CD4-positive, alpha-beta T cell (primary cell): ENCODE data around the gene MYO1D. TPM values are rescaled to one million over a fixed set of nuclear protein-coding genes. Genes with fewer than 3 reads are reported as not detected.

ENCODE experiments used
- ATAC-seq: fragments of 200-7000 bp; cut with Tn5 transposase; one replicate; pipeline ENCODE4 v1.10.0; 2022; ENCODE audit warnings: mild to moderate bottlenecking; ENCODE audit not compliant: poor library complexity
- CTCF ChIA-PET: fragments of 350-600 bp; sonication (Branson Sonifier 250); formaldehyde crosslinking; loops from one replicate; lab custom pipeline; 2021; ENCODE audit warnings: antibody characterized with exemption, inconsistent platforms; lab: Charles Lee
- POLR2A ChIA-PET: fragments of 350-600 bp; sonication (Branson Sonifier 250); formaldehyde crosslinking; loops from one replicate; lab custom pipeline; 2021; ENCODE audit warnings: antibody characterized with exemption, inconsistent platforms; lab: Charles Lee
- DNase-seq, 14 experiments: peaks; one replicate each; pipeline ENCODE4 v3.0.0-alpha.2; 2013 to 2020; ENCODE audit warnings: mixed read lengths in 2 of 14
- H3K27ac ChIP-seq, 2 donors: one replicate each; pipeline versions ENCODE4 v1.5.1 to v1.7.0; 2013; ENCODE audit warnings: low read length in 2 of 2, low read depth in 1 of 2, mild to moderate bottlenecking in 1 of 2
- H3K27me3 ChIP-seq, 2 experiments: 1 replicate in 1 of 2; 2 replicates in 1 of 2; pipeline versions ENCODE4 v1.6.1 to v1.7.0; 2013; ENCODE audit warnings: low read length in 2 of 2, control low read depth in 1 of 2, mild to moderate bottlenecking in 1 of 2, moderate library complexity in 1 of 2; ENCODE audit not compliant: insufficient read depth in 2 of 2, control insufficient read depth in 1 of 2
- H3K36me3 ChIP-seq: one replicate; pipeline ENCODE4 v1.6.1; 2013; ENCODE audit warnings: low read length, control low read depth; ENCODE audit not compliant: insufficient read depth
- H3K4me1 ChIP-seq: one replicate; pipeline ENCODE4 v1.6.1; 2013; ENCODE audit warnings: low read length, control low read depth; ENCODE audit not compliant: insufficient read depth
- H3K4me3 ChIP-seq: one replicate; pipeline ENCODE4 v1.5.1; 2013; ENCODE audit warnings: mild to moderate bottlenecking, low read length, moderate library complexity
- H3K9me3 ChIP-seq, 2 experiments: 1 replicate in 1 of 2; 2 replicates in 1 of 2; pipeline versions ENCODE4 v1.6.1 to v1.7.0; 2013; ENCODE audit warnings: low read length in 2 of 2, mild to moderate bottlenecking in 2 of 2, control low read depth in 1 of 2, moderate library complexity in 1 of 2; ENCODE audit not compliant: control insufficient read depth in 1 of 2, insufficient read depth in 1 of 2
- H3K27ac Mint-ChIP-seq: one replicate; pipeline ENCODE4 v1.8.0; 2020; ENCODE audit warnings: mixed read lengths
- H3K27me3 Mint-ChIP-seq: one replicate; pipeline ENCODE4 v1.8.0; 2021; ENCODE audit warnings: mixed read lengths
- H3K36me3 Mint-ChIP-seq: one replicate; pipeline ENCODE4 v1.8.0; 2021; ENCODE audit warnings: low read depth, mixed read lengths
- H3K4me1 Mint-ChIP-seq: one replicate; pipeline ENCODE4 v1.8.0; 2021; ENCODE audit warnings: low read depth, mixed read lengths
- H3K4me3 Mint-ChIP-seq: one replicate; pipeline ENCODE4 v1.8.0; 2020; ENCODE audit warnings: mild to moderate bottlenecking, mixed read lengths
- H3K9me3 Mint-ChIP-seq: one replicate; pipeline ENCODE4 v1.8.0; 2020; ENCODE audit warnings: mixed read lengths
- intact Hi-C, 2 experiments: fragments of 100-400 bp; cut with DNase I in 1 of 2; cut with micrococcal nuclease in 1 of 2; formaldehyde crosslinking; loops; one replicate each; pipeline versions ENCODE4 v1.15.1 to v1.9.0; 2023 to 2025; cut with DNase I, micrococcal nuclease
- total RNA-seq, 174 experiments: library from RNA in 2 of 174; stranded (reverse) in 2 of 174; gene quantifications; one replicate each; pipeline ENCODE4 v1.2.3 and lab custom pipeline; 2021 to 2026
- TF ChIP-seq, protein P1 (sequence below): fragments of 200-600 bp; IDR thresholded peaks from one replicate; pipeline ENCODE4 v1.8.0; 2022; ENCODE audit warnings: antibody characterized with exemption, mild to moderate bottlenecking

Gene MYO1D
- total RNA-seq, 2 experiments from 2014 or later = 5.8 to 6.4 TPM

DNA sequence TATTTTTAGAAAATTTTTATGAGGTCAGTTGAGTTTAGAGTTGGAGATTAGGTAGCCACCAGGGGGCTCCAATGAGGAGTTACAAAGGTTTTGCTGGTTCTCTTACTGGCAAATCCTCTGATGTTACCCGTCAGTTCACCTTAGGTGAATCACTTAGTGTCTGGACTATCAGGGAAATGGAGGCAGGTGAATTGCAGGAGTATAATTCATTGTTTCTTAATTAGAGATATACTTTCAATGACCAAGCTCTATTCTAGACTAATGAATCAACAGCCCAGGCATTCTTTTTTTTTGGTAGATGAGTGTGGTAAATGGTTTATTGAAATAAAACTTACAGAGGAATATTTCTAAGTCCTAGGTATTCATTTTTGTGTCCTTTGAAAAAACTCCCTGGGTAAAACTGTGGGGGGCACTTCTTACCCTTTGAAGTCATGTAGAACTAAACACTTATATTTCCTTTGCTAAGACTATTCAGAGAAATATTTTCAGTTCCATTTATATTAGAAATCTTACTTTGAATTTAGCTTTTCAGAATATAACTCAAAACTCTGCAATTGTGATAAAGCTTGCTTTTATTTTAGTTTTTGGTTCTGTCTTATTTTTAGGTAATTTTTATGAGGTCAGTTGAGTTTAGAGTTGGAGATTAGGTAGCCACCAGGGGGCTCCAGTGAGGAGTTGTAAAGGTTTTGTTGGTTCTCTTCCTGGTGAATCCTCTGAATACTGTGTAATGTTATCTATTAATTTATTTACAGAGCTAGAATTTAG is 414.9 kb downstream of the MYO1D start:
- H3K27ac Mint-ChIP-seq = peak overlapping the region; percentile 34
- TF ChIP-seq, protein P1, sequence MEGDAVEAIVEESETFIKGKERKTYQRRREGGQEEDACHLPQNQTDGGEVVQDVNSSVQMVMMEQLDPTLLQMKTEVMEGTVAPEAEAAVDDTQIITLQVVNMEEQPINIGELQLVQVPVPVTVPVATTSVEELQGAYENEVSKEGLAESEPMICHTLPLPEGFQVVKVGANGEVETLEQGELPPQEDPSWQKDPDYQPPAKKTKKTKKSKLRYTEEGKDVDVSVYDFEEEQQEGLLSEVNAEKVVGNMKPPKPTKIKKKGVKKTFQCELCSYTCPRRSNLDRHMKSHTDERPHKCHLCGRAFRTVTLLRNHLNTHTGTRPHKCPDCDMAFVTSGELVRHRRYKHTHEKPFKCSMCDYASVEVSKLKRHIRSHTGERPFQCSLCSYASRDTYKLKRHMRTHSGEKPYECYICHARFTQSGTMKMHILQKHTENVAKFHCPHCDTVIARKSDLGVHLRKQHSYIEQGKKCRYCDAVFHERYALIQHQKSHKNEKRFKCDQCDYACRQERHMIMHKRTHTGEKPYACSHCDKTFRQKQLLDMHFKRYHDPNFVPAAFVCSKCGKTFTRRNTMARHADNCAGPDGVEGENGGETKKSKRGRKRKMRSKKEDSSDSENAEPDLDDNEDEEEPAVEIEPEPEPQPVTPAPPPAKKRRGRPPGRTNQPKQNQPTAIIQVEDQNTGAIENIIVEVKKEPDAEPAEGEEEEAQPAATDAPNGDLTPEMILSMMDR = peak; percentile 69
- ATAC-seq = peak; percentile 89
- Histone ChIP-seq H3K4me3 (no peak overlapping the region), H3K27me3 (no peaks in the 10 kb centered on the region), H3K36me3 (peaks cover 68% of the 10 kb centered on the region), H3K4me1 (no peaks in the 10 kb centered on the region), H3K9me3 (no peaks in the 10 kb centered on the region), H3K27ac (no peak overlapping the region)
- H3K4me1 Mint-ChIP-seq = peaks cover 36% of the 10 kb centered on the region
- ChIA-PET POLR2A (interaction anchor here (1.1 to 1.3 kb wide), 3 partner anchors 18 to 146 kb away, joined by 3 to 4 read pairs (median 4); partner anchors contain the start of genes CDK5R1 and PSMD11), CTCF (interaction anchor here (0.9 to 5.5 kb wide), 20 partner anchors 9 to 416 kb away, joined by 3 to 37 read pairs (median 6); partner anchors contain the start of genes CDK5R1, MYO1D and PSMD11)
- H3K4me3 Mint-ChIP-seq = no peak overlapping the region
- H3K36me3 Mint-ChIP-seq = peaks cover 89% of the 10 kb centered on the region
- intact Hi-C loops = loop anchor here (1.0 to 2.0 kb wide), 5 partner anchors 21 to 415 kb away; partner anchors contain the start of gene MYO1D (in 1 of the 2)
- H3K27me3 Mint-ChIP-seq = no peaks in the 10 kb centered on the region
- H3K9me3 Mint-ChIP-seq = no peaks in the 10 kb centered on the region
- peak; percentile 42 to 83 (median 60) for DNase-seq

DNA sequence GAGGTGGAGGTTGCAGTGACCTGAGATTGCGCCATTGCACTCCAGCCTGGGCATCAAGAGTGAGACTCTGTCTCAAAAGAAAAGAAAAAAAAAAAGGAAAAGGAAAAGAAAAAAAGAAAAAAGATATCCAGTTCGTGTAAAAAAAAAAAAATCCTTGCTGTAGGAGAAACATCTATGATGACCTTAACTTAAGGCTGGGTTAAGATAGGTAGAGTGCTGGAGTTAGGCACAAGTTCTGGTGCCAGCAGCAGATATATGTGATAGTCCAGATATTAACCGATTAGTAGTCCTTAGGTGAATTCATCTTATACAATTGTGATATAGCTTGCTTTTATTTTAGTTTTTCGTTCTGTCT is 415.4 kb downstream of the MYO1D start:
- Mint-ChIP-seq H3K27me3 (no peaks in the 10 kb centered on the region), H3K9me3 (no peaks in the 10 kb centered on the region), H3K4me3 (no peak overlapping the region), H3K27ac (peak overlapping the region; percentile 34), H3K36me3 (peaks cover 88% of the 10 kb centered on the region), H3K4me1 (peaks cover 40% of the 10 kb centered on the region)
- Histone ChIP-seq H3K4me1 (no peaks in the 10 kb centered on the region), H3K27me3 (no peaks in the 10 kb centered on the region), H3K36me3 (peaks cover 69% of the 10 kb centered on the region), H3K9me3 (no peaks in the 10 kb centered on the region), H3K27ac (no peak overlapping the region), H3K4me3 (no peak overlapping the region)
- TF ChIP-seq, protein P1 = no peak
- intact Hi-C loops = loop anchor here (1.0 to 2.0 kb wide), 3 partner anchors 198 to 416 kb away; partner anchors contain the start of gene MYO1D (in 1 of the 2)
- ATAC-seq (peak; percentile 24), DNase-seq (no peak)
- POLR2A ChIA-PET = interaction anchor here (1.2 to 1.3 kb wide), 2 partner anchors 17 to 25 kb away, joined by 4 read pairs; partner anchors contain the start of genes CDK5R1 and PSMD11
- CTCF ChIA-PET = interaction anchor here (1.1 to 5.5 kb wide), 12 partner anchors 8 to 296 kb away, joined by 3 to 37 read pairs (median 8); partner anchors contain the start of genes CDK5R1 and PSMD11

DNA sequence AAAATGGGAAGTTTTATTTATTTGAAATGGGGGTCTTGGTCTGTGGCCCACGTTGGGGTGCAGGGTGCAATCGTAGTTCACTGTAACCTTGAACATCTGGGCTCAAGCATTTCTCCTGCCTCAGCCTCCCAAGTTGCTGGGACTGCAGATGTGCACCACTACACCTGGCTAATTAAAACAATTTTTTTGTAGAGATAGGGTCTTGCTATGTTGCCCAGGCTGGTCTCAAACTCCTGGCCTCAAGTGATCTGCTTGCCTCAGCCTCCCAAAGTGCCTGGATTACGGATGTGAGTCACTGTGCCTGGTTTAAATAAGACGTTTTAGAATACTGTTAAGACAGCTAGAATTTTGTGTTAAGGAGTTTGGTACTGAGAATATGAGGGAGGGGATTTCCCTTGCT is 416.9 kb downstream of the MYO1D start:
- Histone ChIP-seq H3K27ac (no peak overlapping the region), H3K27me3 (no peaks in the 10 kb centered on the region), H3K36me3 (peaks cover 67% of the 10 kb centered on the region), H3K4me1 (no peaks in the 10 kb centered on the region), H3K9me3 (no peaks in the 10 kb centered on the region), H3K4me3 (no peak overlapping the region)
- Mint-ChIP-seq H3K27me3 (no peaks in the 10 kb centered on the region), H3K9me3 (no peaks in the 10 kb centered on the region), H3K36me3 (peaks cover 84% of the 10 kb centered on the region), H3K27ac (no peak overlapping the region), H3K4me1 (peaks cover 40% of the 10 kb centered on the region), H3K4me3 (no peak overlapping the region)
- TF ChIP-seq, protein P1 = no peak
- ATAC-seq (no peak), DNase-seq (no peak)
- CTCF ChIA-PET = no interaction called here
- intact Hi-C loops = loop anchor here in 1 of 2 experiments (2.0 kb wide), 1 partner anchor 295 kb away; no protein-coding TSS in a partner anchor
- POLR2A ChIA-PET = interaction anchor here (0.6 kb wide), 1 partner anchor 86 kb away, joined by 3 read pairs; no protein-coding TSS in a partner anchor
